ENCODE data around the gene C6orf15. TPM values are rescaled to one million over a fixed set of nuclear protein-coding genes. Genes with fewer than 3 reads are reported as not detected.

The C6orf15 gene
- polyA plus RNA-seq, 2 of the 4 experiments (the other 2 are of a cell fraction), result not detected

DNA sequence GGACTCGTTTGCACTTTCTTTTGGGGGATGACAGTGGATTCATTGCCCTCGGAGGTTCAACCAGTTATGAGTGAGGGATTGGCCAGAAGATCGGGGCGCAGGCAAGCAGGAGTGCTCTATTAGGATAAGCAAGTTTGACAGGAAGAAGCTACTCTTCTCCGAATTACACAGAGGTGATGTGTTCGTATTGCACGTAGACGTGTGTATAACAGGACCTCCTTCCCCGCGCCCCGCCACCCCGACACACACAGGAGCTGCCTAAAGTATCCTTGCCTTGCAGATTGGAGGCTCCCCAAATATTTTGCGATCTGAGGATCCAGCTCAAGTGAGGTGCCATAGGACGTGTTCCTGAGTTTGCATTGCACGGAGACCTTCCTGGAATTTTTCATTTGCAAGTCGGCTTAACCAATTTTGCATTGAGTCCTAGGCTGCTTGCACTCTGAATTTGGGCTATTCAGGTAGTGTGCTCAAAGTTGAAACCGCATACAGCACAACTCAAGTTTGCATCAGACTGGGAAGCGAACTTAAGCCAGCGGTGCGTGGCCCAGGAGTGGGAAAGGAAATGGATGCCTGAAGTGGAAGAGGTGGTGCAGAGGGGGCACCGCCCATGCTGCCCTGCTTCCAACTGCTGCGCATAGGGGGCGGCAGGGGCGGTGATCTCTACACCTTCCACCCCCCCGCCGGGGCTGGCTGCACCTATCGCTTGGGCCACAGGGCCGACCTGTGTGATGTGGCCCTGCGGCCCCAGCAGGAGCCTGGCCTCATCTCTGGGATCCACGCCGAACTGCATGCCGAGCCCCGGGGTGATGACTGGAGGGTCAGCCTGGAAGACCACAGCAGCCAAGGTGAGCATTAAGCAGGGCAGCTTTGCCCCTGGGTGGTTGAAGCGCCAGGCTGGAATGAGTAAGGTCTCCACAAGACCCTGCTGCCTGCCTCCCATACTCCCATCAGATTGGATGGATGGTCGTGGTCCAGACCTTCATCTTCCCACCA, 46.8 kb upstream of the C6orf15 start:
- FAIRE-seq (no peak), DNase-seq (ENCODE audit: low read depth in 1 of 2, low spot score in 1 of 2) (peak in 1 of 2 experiments; percentile 15), ATAC-seq (peak; percentile 17 to 23; a peak in 5 of 6 replicates)
- ChIA-PET POLR2A (interaction anchor here (0.5 kb wide), 1 partner anchor 358 kb away, joined by 4 read pairs; no protein-coding TSS in a partner anchor), CTCF (interaction anchor here (0.7 to 1.4 kb wide), 9 partner anchors 9 to 373 kb away, joined by 3 to 4 read pairs (median 3); partner anchors contain the start of gene PSORS1C2)
- H3K4me1 ChIP-seq, result peaks cover 21% of the 10 kb centered on the region
- peak overlapping the region; percentile 63 to 83 for H3K27ac ChIP-seq
- H3K9me3 ChIP-seq, result no peaks in the 10 kb centered on the region
- H3K4me3 ChIP-seq, result peak overlapping the region; percentile 69
- TF ChIP-seq GATA3 (IDR thresholded peaks at IDR 0.05; ENCODE audit: borderline replicate concordance) (no peak), FOSL2 (IDR thresholded peaks at IDR 0.05) (no peak), FOSL2 (CRISPR knock-in tag; IDR thresholded peaks at IDR 0.05) (no peak), HOXB5 (CRISPR knock-in tag; IDR thresholded peaks at IDR 0.05) (no peak), KDM5A (IDR thresholded peaks at IDR 0.05) (no peak), EHF (CRISPR knock-in tag; IDR thresholded peaks at IDR 0.05) (no peak)
- WGBS (ENCODE audit: missing lambda C conversion rate), result 35% methylated on average over 20 of the region's 35 CpGs
- H3K4me2 ChIP-seq, result peak overlapping the region; percentile 83

DNA sequence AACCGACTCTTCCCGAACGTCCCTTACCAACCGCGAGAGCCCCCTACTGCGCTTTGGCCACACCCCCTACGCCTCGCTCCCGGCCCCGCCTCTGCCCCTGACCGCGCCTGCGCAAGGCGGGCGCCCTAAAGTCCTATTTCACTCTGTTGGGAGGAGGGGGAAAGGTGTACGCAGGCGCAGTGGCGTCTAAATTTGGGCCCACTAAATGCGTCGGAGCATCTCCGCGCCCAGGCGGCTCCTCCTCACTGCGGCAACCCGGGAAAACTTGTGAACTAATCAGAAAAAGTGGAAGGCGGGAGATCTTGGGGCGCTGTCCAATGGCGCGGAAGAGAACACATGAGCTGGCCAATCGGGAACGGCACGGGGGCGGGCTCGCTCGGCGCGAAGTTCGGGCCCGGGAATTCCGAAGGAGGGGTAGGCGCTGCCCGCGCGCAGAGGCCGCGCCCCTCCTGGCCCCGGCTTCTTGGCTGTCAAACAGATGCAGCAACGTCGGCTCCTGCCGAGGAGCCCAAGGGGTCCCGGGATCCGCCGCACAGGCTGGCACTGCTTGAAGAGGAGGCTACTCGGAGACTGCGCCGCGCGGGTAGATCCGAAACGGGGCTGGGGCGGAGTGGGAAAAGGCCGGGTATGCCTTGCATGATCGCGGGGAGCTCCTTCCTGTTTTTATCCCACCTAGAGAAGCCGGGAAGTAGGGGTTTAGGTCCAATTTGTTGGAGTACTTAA, 45.9 kb upstream of the C6orf15 start, which contains the start of gene TCF19:
TSS of gene TCF19 (plus strand) at position 450 of the 723 bp plus-strand sequence. CDS start 881 bp downstream, outside the sequence.
- Histone ChIP-seq H3K4me3 (peak within 1 kb of the TSS; percentile 78), H3K27ac (peak within 1 kb of the TSS; percentile 90 to 94), H3K4me1 (peaks cover 15% of the 10 kb centered on the region; the same call in 2 of the 3 replicates), H3K9me3 (no peaks in the 10 kb centered on the region), H3K4me2 (peak within 1 kb of the TSS; percentile 100)
- ATAC-seq (peak; percentile 94), FAIRE-seq (no peak), DNase-seq (ENCODE audit: low read depth in 1 of 2, low spot score in 1 of 2) (peak; percentile 96 to 98)
- TF ChIP-seq RFX5 (IDR thresholded peaks at IDR 0.05) (peak; percentile 61; the same call in 1 of the 2 replicates), ATOH8 (CRISPR knock-in tag; IDR thresholded peaks at IDR 0.05; ENCODE audit: low read depth) (no peak), POLR2A (IDR thresholded peaks at IDR 0.05; ENCODE audit: low read length) (peak; percentile 32; the same call in 1 of the 2 replicates)
- TF ChIP-seq, protein P1, sequence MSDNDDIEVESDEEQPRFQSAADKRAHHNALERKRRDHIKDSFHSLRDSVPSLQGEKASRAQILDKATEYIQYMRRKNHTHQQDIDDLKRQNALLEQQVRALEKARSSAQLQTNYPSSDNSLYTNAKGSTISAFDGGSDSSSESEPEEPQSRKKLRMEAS (IDR thresholded peaks at IDR 0.05), result peak; percentile 32; the same call in 1 of the 2 replicates
- 2% methylated on average over 19 of the region's 65 CpGs for WGBS (ENCODE audit: missing lambda C conversion rate)
- ChIA-PET POLR2A (interaction anchor here (0.5 to 1.0 kb wide), 2 partner anchors 21 to 359 kb away, joined by 3 to 4 read pairs; no protein-coding TSS in a partner anchor), CTCF (interaction anchor here (0.7 to 1.2 kb wide), 7 partner anchors 10 to 374 kb away, joined by 3 to 4 read pairs (median 3); partner anchors contain the start of gene PSORS1C2)

GRCh38 chr6:31157513-31158139, 45.3 kb upstream of the C6orf15 start, which contains the start of gene CCHCR1:
TSS of gene CCHCR1 (minus strand) at chr6:31157802. CDS start at chr6:31157600, 202 bp downstream.
- POLR2A ChIA-PET, result interaction anchor here (1.0 kb wide), 1 partner anchor 20 kb away, joined by 3 read pairs; no protein-coding TSS in a partner anchor
- peak within 1 kb of the TSS; percentile 90 to 94 for H3K27ac ChIP-seq

More at GRCh38 chr6:31157513-31158139, 45.3 kb upstream of the C6orf15 start, which contains the start of gene CCHCR1:
- Histone ChIP-seq H3K9me3 (no peaks in the 10 kb centered on the region), H3K4me1 (peaks cover 15% of the 10 kb centered on the region; the same call in 2 of the 3 replicates), H3K4me2 (peak within 1 kb of the TSS; percentile 100), H3K4me3 (peak within 1 kb of the TSS; percentile 78)
- ATAC-seq, result peak; percentile 57 to 65; a peak in 5 of 6 replicates
- CTCF ChIA-PET, result interaction anchor here (0.7 to 1.0 kb wide), 2 partner anchors 11 to 20 kb away, joined by 3 read pairs; no protein-coding TSS in a partner anchor
- no peak for FAIRE-seq
- 15% methylated on average over 12 of the region's 14 CpGs for WGBS (ENCODE audit: missing lambda C conversion rate)
- no peak for TF ChIP-seq ELK1 (IDR thresholded peaks at IDR 0.05; ENCODE audit: low read depth, low read length)
- no peak for DNase-seq (ENCODE audit: low read depth in 1 of 2, low spot score in 1 of 2)
